H54 (cell line): Measurements from ENCODE around the gene SYNE1.
"Not testable (repeated sequence)": the region's sequence is repeated elsewhere in the genome, so short reads cannot be mapped to it uniquely, and the experiment has no call there.

Source experiments
- DNase-seq: peaks from one replicate; pipeline ENCODE4 v3.0.0; 2011; ENCODE audit warnings: low spot score, mixed read lengths; ENCODE audit not compliant: insufficient read length
- FAIRE-seq: peaks from 3 replicates; lab custom pipeline; 2011; peaks lifted over from hg19 to GRCh38; lab: Jason Lieb, UNC
- POLR2A ChIP-seq: IDR thresholded peaks from 2 replicates; pipeline ENCODE4 v1.6.1; 2011; ENCODE audit warnings: low read depth, mild to moderate bottlenecking, low read length

SYNE1 gene

DNA sequence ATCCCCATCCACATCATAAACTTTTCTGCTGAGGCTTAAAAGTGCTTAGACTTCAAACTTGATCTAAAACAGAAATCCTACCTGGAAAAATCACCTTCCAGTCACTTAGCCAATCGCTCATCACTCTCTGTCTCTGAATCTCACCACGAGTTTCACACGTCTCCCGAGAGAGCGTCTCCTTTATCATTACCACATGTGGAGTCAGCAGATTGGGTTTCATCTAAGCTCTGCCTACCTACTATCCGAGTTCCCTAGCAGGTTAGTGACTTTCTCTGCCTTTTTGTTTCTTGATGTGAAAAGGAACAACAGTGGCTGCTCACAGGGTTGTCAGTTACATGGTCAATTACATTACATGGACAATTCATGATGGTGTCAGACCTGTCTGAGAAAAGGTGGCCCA is 543.5 kb downstream of the SYNE1 start:
- TF ChIP-seq POLR2A, result no peak
- FAIRE-seq (no peak), DNase-seq (no peak)

DNA sequence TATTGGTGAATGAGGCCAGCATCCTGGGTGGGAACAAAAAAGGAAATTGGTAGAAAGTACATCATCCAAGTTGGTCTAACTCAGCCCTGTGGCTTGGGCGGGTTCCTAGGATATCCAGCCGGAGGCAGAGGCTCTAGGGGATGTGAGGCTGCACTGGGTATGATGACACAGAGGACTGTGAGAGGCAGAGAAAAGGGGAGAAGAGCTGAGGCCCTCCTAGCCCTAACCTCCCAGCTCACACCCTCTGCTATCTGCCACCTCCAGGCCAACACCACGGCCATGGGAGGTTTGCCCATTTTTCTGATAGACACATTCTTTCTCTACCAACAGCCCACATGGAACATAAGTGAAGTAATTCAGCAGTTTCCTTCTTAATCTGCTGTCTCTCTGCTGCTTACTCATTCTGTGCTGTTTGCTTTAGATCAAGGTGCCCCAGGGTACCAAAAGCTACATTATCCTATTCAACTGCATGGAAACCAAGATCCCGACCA is 545.3 kb downstream of the SYNE1 start:
- TF ChIP-seq POLR2A, result no peak
- no peak for FAIRE-seq
- DNase-seq, result no peak

DNA sequence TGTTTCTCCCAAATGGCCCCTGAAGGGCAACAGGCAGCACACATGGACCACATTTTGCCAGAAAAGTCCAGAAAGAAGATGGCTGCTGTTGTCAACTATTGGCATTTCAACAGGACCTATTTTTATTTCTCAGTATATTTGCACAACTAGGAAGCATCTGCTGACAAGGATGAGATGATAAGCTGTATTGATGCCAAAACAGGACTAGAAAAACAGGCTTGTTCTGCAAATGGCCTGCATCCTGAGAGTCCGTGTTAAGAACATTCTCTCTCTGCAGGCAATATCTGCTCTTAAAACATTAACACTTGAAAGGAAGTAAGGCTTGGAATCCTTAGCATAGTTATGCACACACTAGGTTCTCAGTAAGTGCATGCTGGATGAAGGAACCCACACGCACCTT is 546.0 kb downstream of the SYNE1 start:
- TF ChIP-seq POLR2A, result no peak
- DNase-seq, result no peak
- no peak for FAIRE-seq

DNA sequence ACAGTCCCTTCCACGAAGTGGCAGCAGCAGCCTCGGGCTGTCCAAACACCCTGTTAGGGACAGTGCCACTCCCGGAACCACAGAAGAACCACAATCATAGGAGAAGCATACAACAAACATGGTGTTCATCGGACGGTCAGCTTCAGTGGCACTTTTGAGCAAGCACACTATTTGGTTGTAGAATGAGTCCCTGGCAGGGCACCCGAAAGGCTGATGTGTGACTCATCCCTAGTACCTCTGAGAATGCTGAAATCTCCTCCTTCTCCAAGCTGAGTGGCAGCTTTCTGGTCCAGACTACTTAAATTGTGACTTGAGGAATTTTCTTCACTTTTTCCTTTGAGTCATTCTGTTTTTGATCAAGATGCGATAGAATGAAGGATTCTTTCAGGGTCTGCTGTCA is 547.2 kb downstream of the SYNE1 start:
- FAIRE-seq (no peak), DNase-seq (no peak)
- no peak for TF ChIP-seq POLR2A

DNA sequence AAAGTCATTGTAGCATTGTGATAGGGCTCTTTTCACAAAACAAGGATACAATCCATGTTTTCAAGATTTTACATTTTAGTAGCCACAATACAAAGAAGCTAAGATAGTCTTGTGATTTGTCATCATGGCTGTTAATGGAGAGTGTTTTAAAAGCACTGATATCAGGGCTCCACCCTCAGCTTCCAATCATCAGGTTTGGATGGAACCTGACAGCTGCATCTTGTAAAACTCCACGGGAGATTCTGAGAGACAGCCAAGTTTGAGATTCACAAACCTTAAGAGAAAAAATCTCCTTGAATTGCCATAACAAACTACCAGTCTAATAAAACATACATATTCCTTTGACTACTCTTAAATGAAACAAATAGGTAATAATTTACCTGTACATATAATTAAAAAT is 549.5 kb downstream of the SYNE1 start:
- DNase-seq (no peak), FAIRE-seq (no peak)
- no peak for TF ChIP-seq POLR2A

DNA sequence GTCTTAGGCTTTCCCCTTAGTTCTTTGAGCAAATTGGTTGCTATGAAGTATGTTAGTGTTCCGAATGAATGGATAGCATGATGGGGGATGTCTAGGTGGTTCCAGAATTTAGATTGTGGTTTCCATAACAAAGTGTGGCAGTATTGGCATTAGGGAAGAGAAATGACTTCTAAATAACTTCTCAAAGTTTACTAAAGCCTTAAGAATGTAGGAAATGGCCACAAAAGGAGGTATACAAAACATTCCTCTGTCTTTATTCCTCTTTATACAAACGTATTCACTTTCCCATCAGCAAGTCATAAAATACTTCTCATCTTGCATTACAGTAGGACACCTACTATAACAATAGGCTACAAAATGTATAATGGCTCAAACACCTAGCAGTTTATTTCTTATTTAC is 550.1 kb downstream of the SYNE1 start:
- TF ChIP-seq POLR2A, result no peak
- no peak for FAIRE-seq

DNA sequence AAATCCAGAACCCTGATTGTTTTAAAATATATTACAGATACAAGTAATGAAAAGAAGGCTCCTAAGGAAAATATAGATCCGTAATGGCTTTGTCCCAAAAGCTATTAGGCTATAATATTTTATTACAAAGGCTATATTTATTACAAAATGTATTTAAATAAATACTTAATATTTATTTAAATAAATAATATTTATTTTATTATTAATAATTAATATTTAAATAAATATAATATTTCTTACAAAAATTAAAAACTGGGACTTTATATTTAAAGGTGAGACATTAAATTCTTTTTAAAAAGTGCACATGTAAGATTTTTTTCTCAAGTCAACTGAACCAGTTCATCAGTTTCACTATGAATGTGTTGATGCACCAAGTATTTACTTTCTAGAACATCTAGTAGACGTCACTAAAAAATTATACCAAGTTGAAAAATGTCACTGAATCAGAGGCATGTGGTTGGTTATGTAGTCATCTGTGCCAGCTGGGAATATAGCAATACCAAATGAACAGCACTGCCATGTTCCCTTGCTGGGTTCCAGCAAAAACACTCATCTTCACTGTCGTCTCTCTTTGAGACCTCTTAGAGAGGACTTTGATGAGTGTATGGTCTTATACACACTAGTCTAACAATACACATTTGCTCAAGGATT is 550.8 kb downstream of the SYNE1 start:
- no peak for DNase-seq
- no peak for FAIRE-seq
- no peak for TF ChIP-seq POLR2A

More for the DNA sequence above, 550.1 kb downstream of the SYNE1 start:
- no peak for DNase-seq

DNA sequence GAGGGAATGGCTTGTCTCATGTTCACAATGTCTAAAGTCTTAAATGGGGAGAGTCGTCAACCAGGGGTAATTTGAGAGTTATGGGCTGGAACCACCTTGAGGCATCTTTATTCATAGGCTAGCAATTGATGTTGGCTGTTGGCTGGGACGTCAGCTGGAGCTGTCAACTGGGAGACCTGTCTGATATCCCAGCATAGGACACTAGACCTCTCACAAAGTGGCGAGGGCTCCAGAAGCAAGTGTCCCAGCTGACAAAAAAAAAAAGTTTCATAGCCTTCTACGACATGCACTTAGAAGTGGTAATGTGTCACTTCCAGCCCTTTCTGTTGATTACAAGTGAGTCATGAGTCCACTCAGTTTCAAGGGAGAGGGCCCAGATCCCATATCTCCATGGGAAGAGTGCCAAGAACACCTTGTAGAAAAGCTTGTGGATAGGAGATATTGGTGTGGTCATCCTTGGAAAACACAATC is 551.7 kb downstream of the SYNE1 start:
- no peak for DNase-seq
- no peak for TF ChIP-seq POLR2A

DNA sequence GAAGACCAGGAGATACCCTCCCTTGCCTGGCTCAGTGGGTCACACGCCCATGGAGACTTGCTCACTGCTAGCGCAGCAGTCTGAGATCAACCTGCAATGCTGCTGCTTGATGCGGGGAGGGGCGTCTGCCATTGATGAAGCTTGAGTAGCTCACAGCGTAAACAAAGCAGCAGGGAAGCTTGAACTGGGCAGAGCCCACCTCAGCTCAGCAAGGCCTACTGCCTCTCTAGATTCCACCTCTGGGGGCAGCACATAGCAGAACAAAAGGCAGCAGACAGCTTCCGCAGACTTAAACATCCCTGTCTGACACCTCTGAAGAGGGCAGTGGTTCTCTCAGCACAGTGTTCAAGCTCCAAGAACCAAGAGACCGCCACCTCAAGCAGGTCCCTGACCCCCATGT is 558.4 kb downstream of the SYNE1 start:
- FAIRE-seq, result no peak
- no peak for TF ChIP-seq POLR2A

More for the DNA sequence above, 551.7 kb downstream of the SYNE1 start:
- no peak for FAIRE-seq

DNA sequence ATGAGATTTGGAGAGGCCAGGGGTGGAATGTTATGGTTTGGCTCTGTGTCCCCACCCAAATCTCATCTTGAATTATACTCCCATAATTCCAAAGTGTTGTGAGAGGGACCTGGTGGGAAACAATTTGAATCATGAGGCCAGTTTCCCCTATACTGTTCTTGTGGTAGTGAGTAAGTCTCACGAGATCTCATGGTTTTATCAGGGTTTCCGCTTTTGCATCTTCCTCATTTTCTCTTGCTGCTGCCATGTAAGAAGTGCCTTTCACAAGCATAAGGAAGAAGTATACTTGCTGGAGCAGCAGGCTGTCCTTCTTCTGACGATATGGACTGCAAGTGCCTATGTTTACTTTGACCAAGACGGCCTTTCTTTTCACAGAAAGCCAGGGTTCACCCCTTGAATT is 559.2 kb downstream of the SYNE1 start:
- no peak for TF ChIP-seq POLR2A
- DNase-seq (no peak), FAIRE-seq (no peak)

More for the DNA sequence above, 558.4 kb downstream of the SYNE1 start:
- DNase-seq, result no peak

DNA sequence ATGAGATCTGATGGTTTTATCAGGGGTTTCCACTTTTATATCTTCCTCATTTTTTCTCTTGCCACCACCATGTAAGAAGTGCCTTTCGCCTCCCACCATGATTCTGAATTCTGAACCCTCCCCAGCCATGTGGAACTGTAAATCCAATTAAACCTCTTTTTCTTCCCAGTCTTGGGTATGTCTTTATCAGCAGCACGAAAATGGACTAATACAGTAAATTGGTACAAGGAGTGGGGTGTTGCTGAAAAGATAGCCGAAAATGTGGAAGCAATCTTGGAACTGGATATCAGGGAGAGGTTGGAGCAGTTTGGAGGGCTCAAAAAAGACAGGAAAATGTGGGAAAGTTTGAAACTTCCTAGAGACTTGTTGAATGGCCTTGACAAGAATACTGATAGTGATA is 560.9 kb downstream of the SYNE1 start:
- not testable (repeated sequence) for DNase-seq, FAIRE-seq

DNA sequence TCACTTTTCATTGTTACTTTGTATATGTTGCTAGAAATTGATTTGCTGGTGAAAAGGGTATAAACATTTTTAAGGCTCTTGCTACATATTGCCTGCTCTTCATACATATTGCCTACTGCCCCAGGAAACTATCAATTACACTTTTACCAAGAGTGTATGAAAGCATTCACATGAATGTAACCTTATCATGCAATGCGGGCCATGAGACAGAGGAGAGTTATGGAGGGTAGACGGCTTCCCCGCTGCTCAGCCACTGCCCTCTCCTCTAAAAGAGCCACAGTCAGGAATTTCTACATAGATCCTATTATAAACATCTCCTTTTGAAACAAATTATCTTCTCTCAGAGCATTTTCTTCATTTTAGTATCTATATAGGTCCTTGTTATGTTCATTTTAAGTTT is 565.3 kb downstream of the SYNE1 start:
- no peak for TF ChIP-seq POLR2A
- no peak for DNase-seq
- FAIRE-seq, result no peak
